ENCODE measurements around the gene POC1B.

Gene POC1B

GRCh38 chr12:89504560-89505346, 21.1 kb downstream of the POC1B start:
- H3K4me2 ChIP-seq: no peak overlapping the region
- no peak for TF ChIP-seq CTCF (conservative IDR thresholded peaks at IDR 0.05; ENCODE audit: low read depth, low read length)
- H2AFZ ChIP-seq (ENCODE audit: low read depth): no peak overlapping the region

GRCh38 chr12:89501793-89502192, 24.1 kb downstream of the POC1B start:
- H3K4me3 ChIP-seq (IDR thresholded peaks at IDR 0.05; ENCODE audit: insufficient read depth, low read depth, low read length): no peak overlapping the region
- no peaks in the 10 kb centered on the region for H3K4me1 ChIP-seq (ENCODE audit: low read depth, poor library complexity, severe bottlenecking)
- no peaks in the 10 kb centered on the region for H3K27me3 ChIP-seq (ENCODE audit: insufficient read depth, low read depth)
- no peak for TF ChIP-seq CTCF (conservative IDR thresholded peaks at IDR 0.05; ENCODE audit: low read depth, low read length)
- H3K79me2 ChIP-seq (ENCODE audit: insufficient read depth, low read depth): no peaks in the 10 kb centered on the region
- H2AFZ ChIP-seq (ENCODE audit: low read depth): no peak overlapping the region
- H3K36me3 ChIP-seq (ENCODE audit: insufficient read depth): no peaks in the 10 kb centered on the region
- H3K9ac ChIP-seq: no peak overlapping the region
- H4K20me1 ChIP-seq (ENCODE audit: insufficient read depth): no peaks in the 10 kb centered on the region
- no peak overlapping the region for H3K27ac ChIP-seq
- H3K4me2 ChIP-seq: no peak overlapping the region

More at GRCh38 chr12:89504560-89505346, 21.1 kb downstream of the POC1B start:
- Histone ChIP-seq H3K27ac (no peak overlapping the region), H3K9ac (no peak overlapping the region), H3K4me1 (ENCODE audit: low read depth, poor library complexity, severe bottlenecking) (no peaks in the 10 kb centered on the region), H3K36me3 (ENCODE audit: insufficient read depth) (no peaks in the 10 kb centered on the region), H4K20me1 (ENCODE audit: insufficient read depth) (no peaks in the 10 kb centered on the region), H3K79me2 (ENCODE audit: insufficient read depth, low read depth) (no peaks in the 10 kb centered on the region), H3K27me3 (ENCODE audit: insufficient read depth, low read depth) (no peaks in the 10 kb centered on the region), H3K4me3 (IDR thresholded peaks at IDR 0.05; ENCODE audit: insufficient read depth, low read depth, low read length) (no peak overlapping the region)

- no peak overlapping the region for H3K4me3 ChIP-seq (IDR thresholded peaks at IDR 0.05; ENCODE audit: insufficient read depth, low read depth, low read length)
- no peaks in the 10 kb centered on the region for H3K79me2 ChIP-seq (ENCODE audit: insufficient read depth, low read depth)
- H3K27ac ChIP-seq: no peak overlapping the region
- no peak overlapping the region for H2AFZ ChIP-seq (ENCODE audit: low read depth)
- no peaks in the 10 kb centered on the region for H4K20me1 ChIP-seq (ENCODE audit: insufficient read depth)
- TF ChIP-seq CTCF (conservative IDR thresholded peaks at IDR 0.05; ENCODE audit: low read depth, low read length): no peak
- H3K36me3 ChIP-seq (ENCODE audit: insufficient read depth): no peaks in the 10 kb centered on the region
- H3K9ac ChIP-seq: no peak overlapping the region
- no peaks in the 10 kb centered on the region for H3K27me3 ChIP-seq (ENCODE audit: insufficient read depth, low read depth)
- no peaks in the 10 kb centered on the region for H3K4me1 ChIP-seq (ENCODE audit: low read depth, poor library complexity, severe bottlenecking)
- H3K4me2 ChIP-seq: no peak overlapping the region
These were observed 26.0 kb downstream of the POC1B start for GRCh38 chr12:89499857-89500256.

- Histone ChIP-seq H3K4me1 (ENCODE audit: low read depth, poor library complexity, severe bottlenecking) (no peaks in the 10 kb centered on the region), H3K4me3 (IDR thresholded peaks at IDR 0.05; ENCODE audit: insufficient read depth, low read depth, low read length) (no peak overlapping the region), H3K36me3 (ENCODE audit: insufficient read depth) (no peaks in the 10 kb centered on the region), H3K4me2 (no peak overlapping the region), H3K9ac (no peak overlapping the region), H3K27ac (no peak overlapping the region), H4K20me1 (ENCODE audit: insufficient read depth) (no peaks in the 10 kb centered on the region), H3K79me2 (ENCODE audit: insufficient read depth, low read depth) (no peaks in the 10 kb centered on the region), H2AFZ (ENCODE audit: low read depth) (no peak overlapping the region), H3K27me3 (ENCODE audit: insufficient read depth, low read depth) (no peaks in the 10 kb centered on the region)
- TF ChIP-seq CTCF (conservative IDR thresholded peaks at IDR 0.05; ENCODE audit: low read depth, low read length): no peak
These were observed 28.4 kb downstream of the POC1B start for GRCh38 chr12:89497467-89497866.
